HL-60/S4 treated with retinoic acid at 250 ng/mL for 4 days and 3 days (cell line): ENCODE measurements around the gene DMTF1.

ENCODE experiments used
- in situ Hi-C: fragments of 300-500 bp; cut with MboI; formaldehyde crosslinking; loops from 2 replicates; pipeline ENCODE4 v1.7.0; 2022; ENCODE audit warnings: low sequenced_read_pairs

DMTF1 gene

DNA sequence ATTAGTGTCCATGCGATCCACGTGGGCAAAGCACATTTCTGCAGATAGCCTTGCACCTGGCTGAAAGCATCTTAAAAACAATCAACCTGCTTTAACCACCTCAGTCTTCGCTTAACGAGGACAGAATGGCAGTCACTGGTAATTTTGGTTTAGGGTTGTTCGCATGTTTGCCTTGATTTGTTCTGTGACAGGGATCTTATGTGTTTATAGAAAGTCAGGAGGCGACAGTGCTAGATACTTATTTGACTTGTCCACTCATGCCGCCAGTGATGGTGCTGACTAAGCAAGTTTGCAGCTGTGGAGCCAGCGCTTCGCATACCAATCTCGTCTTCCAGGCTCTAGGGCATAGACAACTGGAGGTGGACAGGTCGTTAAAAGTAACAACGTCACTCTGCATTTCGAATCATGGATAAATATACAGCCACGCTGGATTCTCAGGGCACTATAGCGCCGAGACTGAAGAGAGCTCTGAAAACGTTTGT, 68.5 kb downstream of the DMTF1 start:
- in situ Hi-C loops = no loop called here

DNA sequence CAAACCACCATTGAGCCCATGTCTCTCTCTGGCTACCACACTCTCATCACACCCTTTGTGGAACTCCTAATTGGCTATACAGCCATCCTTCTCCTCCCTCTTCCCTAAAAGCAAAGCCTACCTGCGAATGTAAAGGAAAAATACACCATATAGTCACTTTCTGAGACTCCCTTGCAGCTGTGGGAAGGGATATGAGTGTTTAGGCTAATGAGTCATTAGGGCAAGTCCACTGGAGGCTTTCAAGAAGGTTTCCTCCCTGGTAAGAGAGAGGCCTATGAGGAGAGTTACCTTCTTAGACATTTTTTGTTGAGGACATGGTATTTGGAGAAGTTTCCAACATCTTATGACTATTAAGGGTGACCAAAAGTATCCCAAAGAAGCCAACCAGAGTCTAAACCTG, 71.4 kb downstream of the DMTF1 start:
- in situ Hi-C loops = no loop called here

DNA sequence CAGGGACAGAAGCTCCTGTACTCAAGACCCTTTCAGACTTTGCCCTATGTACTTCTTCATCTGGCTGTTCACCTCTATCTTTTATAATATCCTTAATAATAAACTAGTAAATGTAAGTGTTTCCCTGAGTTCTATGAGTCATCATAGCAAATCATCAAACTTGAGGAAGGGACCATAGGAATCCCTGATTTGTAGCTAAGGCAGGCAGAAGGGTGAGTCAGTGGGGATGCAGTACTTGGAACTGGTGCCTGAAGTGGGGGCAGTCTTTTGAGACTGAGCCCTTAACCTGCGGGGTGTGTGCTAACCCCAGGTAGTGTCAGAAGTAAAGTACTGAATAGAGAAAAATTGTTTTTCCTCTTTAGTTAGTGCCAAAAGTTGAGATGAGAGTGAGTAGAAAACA, 73.4 kb downstream of the DMTF1 start:
- in situ Hi-C loops = loop anchor here (25.0 kb wide), 1 partner anchor 288 kb away; no protein-coding TSS in a partner anchor

DNA sequence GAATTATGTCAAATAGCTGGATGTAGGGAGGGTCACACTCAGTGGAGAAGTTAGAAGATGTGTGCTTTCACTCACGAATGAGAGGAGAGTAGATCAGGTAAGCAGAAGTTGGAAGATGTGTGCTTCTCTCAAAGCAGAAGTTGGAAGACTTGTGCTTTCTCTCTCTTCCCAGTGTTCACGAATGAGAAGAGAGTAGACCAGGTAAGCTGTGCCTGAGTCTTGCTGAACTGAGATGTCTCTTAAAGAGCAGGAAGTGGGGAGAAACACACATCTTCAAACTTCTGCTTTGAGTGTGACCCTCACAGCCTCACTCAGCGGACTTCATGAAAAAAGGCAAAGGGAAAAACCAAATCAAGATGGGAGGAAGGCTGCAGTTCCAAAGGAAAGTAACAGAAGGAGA, 74.2 kb downstream of the DMTF1 start:
- in situ Hi-C loops = loop anchor here (25.0 kb wide), 1 partner anchor 289 kb away; no protein-coding TSS in a partner anchor

DNA sequence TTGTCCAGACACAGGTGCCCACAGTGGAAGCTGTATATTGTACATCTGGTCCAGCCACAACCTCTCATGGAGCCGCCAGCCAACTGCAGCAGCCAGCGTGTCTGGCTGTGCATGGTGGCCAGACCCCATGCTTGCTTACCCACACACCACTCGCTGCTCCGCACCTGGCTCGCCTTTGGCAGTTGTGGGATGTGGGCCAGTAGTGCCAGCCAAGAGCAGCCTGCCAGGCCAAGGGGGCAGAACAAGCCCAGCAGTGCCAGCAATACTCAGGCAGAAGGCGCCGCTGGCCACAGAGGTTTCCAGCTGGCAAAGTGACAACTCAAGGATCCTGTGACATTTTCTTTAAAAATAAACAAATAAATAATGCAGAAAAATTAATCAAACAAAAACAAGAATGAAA, 79.0 kb downstream of the DMTF1 start:
- in situ Hi-C loops = loop anchor here (25.0 kb wide), 1 partner anchor 294 kb away; no protein-coding TSS in a partner anchor

DNA sequence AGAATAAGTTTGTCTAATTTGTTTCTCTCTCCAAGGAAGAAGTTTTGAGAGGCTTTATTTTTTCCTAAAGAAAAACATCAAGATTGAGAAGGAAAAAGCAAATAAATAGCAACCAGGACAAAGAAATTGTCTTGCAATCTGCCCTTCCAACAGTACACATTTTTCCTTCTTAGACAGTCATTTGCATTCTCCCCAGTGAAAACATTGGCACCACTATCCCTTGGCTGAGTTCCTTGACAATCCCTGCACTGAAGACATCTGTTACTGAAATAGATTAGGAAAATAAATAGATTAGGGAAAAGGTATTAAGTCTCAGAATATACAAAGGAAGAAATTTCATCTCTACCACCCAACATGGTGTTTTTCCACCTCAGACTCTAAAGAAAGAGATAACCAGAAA, 79.5 kb downstream of the DMTF1 start:
- in situ Hi-C loops = loop anchor here (25.0 kb wide), 1 partner anchor 294 kb away; no protein-coding TSS in a partner anchor

DNA sequence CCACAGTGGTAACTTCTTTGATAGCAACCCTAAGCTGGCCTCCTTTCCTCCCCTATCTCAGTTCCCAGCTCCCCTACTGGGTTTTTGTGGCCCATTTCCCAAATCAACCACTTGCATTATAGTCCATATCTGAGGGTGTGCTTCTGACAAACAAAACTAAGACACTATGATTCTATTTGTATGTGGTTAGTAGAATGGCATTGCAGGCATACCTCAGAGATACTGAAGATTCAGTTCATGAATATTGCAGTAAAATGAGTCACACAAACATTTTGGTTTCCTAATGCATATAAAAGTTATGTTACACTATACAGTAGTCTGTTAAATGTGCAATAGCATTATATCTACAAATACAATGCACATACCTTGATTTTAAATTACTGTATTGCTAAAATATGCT, 82.7 kb downstream of the DMTF1 start:
- in situ Hi-C loops = loop anchor here (25.0 kb wide), 1 partner anchor 298 kb away; no protein-coding TSS in a partner anchor

DNA sequence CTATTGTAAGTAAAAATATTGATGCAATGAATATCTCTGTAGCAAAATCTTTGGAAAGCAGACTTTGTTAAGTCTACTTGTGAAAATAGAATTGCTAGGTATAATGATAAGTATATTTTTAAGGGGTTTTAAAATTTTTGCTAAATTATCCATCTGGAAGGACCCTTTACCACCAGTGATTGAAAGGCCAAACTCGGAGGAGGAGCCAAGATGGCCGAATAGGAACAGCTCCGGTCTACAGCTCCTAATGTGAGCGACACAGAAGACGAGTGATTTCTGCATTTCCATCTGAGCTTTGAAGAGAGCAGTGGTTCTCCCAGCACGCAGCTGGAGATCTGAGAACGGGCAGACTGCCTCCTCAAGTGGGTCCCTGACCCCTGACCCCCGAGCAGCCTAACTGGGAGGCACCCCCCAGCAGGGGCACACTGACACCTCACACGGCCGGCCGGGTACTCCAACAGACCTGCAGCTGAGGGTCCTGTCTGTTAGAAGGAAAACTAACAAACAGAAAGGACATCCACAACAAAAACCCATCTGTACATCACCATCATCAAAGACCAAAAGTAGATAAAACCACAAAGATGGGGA, 86.3 kb downstream of the DMTF1 start:
- in situ Hi-C loops = loop anchor here (25.0 kb wide), 1 partner anchor 301 kb away; no protein-coding TSS in a partner anchor

DNA sequence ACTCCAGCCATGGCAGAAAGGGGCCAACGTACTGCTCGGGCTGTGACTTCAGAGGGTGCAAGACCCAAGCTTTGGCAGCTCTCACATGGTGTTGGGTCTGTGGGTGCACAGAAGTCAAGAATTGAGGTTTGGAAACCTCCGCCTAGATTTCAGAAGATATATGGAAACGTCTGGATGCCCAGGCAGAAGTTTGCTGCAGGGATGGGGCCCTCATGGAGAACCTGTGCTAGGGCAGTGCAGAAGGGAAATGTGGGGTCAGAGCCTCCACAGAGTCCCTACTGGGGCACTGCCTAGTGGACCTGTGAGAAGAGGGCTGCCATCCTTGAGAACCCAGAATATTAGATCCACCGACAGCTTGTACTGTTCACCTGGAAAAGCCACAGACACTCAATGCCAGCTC, 93.4 kb downstream of the DMTF1 start:
- in situ Hi-C loops = loop anchor here (25.0 kb wide), 1 partner anchor 308 kb away; no protein-coding TSS in a partner anchor
